H1 (cell line): ENCODE data around the gene SCGB1C2.
"Not testable (repeated sequence)": the region's sequence is repeated elsewhere in the genome, so short reads cannot be mapped to it uniquely, and the experiment has no call there.

ENCODE experiments used
- BCL11A ChIP-seq, 2 experiments: IDR thresholded peaks; one replicate each; pipeline ENCODE4 v1.6.1; 2011; ENCODE audit warnings: low read depth in 2 of 2, low read length in 2 of 2, mild to moderate bottlenecking in 2 of 2
- CHD1 ChIP-seq: IDR thresholded peaks from 2 replicates; pipeline ENCODE4 v1.6.1; 2012; ENCODE audit warnings: low read depth, low read length, improper control_type of control experiment
- EP300 ChIP-seq, 2 experiments: IDR thresholded peaks; 1 replicate in 1 of 2; 2 replicates in 1 of 2; pipeline ENCODE4 v1.6.1; 2011 to 2012; ENCODE audit warnings: low read depth in 2 of 2, low read length in 2 of 2, mild to moderate bottlenecking in 2 of 2, borderline replicate concordance in 1 of 2, inconsistent platforms in 1 of 2, moderate library complexity in 1 of 2
- EZH2 ChIP-seq: fragments of 200-600 bp; sonication (generic); IDR thresholded peaks from 2 replicates; pipeline ENCODE4 v1.7.1; 2012; ENCODE audit warnings: low read depth, mild to moderate bottlenecking, moderate library complexity, low read length, inconsistent platforms; ENCODE audit not compliant: severe bottlenecking
- POLR2A ChIP-seq, 2 experiments: IDR thresholded peaks; 1 replicate in 1 of 2; 2 replicates in 1 of 2; pipeline ENCODE4 v1.6.1; 2011; ENCODE audit warnings: low read depth in 2 of 2, low read length in 2 of 2, mild to moderate bottlenecking in 2 of 2; ENCODE audit errors: control extremely low read depth in 1 of 2
- POLR2AphosphoS5 ChIP-seq: IDR thresholded peaks from 2 replicates; pipeline ENCODE4 v1.6.1; 2011; ENCODE audit warnings: low read depth, low read length
- RNF2 ChIP-seq: fragments of 200-900, 300-1000 bp; sonication (generic); IDR thresholded peaks from 2 replicates; pipeline ENCODE4 v1.7.1; 2016; ENCODE audit warnings: borderline replicate concordance, low read depth, mild to moderate bottlenecking, antibody characterized with exemption, low read length; ENCODE audit not compliant: poor library complexity, severe bottlenecking; ENCODE audit errors: missing control alignments
- ZNF274 ChIP-seq: IDR thresholded peaks from 2 replicates; pipeline ENCODE4 v1.7.0; 2012; ENCODE audit warnings: low read length, borderline replicate concordance; ENCODE audit errors: extremely low read depth
- TF ChIP-seq, protein P1 (sequence below), 3 experiments: IDR thresholded peaks; 1 replicate in 2 of 3; 2 replicates in 1 of 3; pipeline versions ENCODE4 v1.5.1 to v1.6.1; 2011; ENCODE audit warnings: low read length in 3 of 3, mild to moderate bottlenecking in 3 of 3, inconsistent platforms in 2 of 3, low read depth in 1 of 3, moderate library complexity in 1 of 3; ENCODE audit not compliant: insufficient read depth in 1 of 3; ENCODE audit errors: control extremely low read depth in 1 of 3

DNA sequence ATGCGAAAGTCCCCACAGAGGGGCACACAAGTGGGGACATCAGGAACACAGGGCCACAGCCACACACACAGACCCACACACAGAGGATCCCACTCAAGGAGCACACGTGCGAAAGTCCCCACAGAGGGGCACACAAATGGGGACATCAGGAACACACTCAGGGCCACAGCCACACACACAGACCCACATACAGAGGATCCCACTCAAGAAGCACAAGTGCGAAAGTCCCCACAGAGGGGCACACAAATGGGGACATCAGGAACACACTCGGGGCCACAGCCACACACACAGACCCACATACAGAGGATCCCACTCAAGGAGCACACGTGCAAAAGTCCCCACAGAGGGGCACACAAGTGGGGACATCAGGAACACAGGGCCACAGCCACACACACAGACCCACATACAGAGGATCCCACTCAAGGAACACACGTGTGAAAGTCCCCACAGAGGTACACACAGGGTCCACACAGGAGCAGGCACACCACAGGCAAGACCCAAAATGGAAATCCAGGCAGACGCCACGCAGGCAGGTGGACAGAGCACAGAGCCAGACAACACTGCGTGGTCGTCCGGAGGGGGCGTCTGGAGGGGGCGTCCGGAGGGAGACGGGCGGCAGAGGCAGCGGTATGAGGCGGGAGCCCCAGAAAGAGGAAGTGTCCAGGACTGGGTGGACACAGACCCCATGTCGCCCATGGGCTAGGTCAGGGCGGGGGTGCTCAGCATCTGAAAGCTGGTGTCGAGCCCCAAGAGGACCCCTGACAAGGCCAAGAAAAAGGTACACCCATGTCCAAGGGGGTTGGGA lies 2.2 kb downstream of the SCGB1C2 start:
- TF ChIP-seq, protein P1, sequence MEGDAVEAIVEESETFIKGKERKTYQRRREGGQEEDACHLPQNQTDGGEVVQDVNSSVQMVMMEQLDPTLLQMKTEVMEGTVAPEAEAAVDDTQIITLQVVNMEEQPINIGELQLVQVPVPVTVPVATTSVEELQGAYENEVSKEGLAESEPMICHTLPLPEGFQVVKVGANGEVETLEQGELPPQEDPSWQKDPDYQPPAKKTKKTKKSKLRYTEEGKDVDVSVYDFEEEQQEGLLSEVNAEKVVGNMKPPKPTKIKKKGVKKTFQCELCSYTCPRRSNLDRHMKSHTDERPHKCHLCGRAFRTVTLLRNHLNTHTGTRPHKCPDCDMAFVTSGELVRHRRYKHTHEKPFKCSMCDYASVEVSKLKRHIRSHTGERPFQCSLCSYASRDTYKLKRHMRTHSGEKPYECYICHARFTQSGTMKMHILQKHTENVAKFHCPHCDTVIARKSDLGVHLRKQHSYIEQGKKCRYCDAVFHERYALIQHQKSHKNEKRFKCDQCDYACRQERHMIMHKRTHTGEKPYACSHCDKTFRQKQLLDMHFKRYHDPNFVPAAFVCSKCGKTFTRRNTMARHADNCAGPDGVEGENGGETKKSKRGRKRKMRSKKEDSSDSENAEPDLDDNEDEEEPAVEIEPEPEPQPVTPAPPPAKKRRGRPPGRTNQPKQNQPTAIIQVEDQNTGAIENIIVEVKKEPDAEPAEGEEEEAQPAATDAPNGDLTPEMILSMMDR (IDR thresholded peaks at IDR 0.05; ENCODE audit: control extremely low read depth in 1 of 3, insufficient read depth in 1 of 3, low read depth in 1 of 3, low read length in 3 of 3), result not testable (repeated sequence)
- TF ChIP-seq RNF2; EP300 (IDR thresholded peaks at IDR 0.05; ENCODE audit: borderline replicate concordance in 1 of 2, low read depth in 2 of 2, low read length in 2 of 2); EZH2; POLR2A (IDR thresholded peaks at IDR 0.05; ENCODE audit: control extremely low read depth in 1 of 2, low read depth in 2 of 2, low read length in 2 of 2); CHD1; BCL11A (IDR thresholded peaks at IDR 0.05; ENCODE audit: low read depth in 2 of 2, low read length in 2 of 2); ZNF274; POLR2AphosphoS5: not testable (repeated sequence)
